Epithelial cell of proximal tubule (primary cell): ENCODE data around the gene OXLD1. TPM values are rescaled to one million over a fixed set of nuclear protein-coding genes. Genes with fewer than 3 reads are reported as not detected.
"Not testable (repeated sequence)": the region's sequence is repeated elsewhere in the genome, so short reads cannot be mapped to it uniquely, and the experiment has no call there.

Experiments
- DNase-seq: peaks from one replicate; pipeline ENCODE4 v3.0.0-alpha.2; 2011; ENCODE audit warnings: low read depth
- H3K4me3 ChIP-seq: 2 replicates; pipeline ENCODE4 v1.5.1; 2011; ENCODE audit warnings: low read depth, mild to moderate bottlenecking, low read length
- total RNA-seq: library from RNA; depleted of rRNA; stranded (reverse); fragments of >200 nt; gene quantifications from 2 replicates; pipeline ENCODE4 v1.2.3, GENCODE V29; 2015
- TF ChIP-seq, protein P1 (sequence below): conservative IDR thresholded peaks from 2 replicates; pipeline ENCODE4 v1.5.1; 2012; ENCODE audit warnings: low read depth, mild to moderate bottlenecking, low read length

The OXLD1 gene
- total RNA-seq, 1 donor from 2014 or later = 24.4 TPM

DNA sequence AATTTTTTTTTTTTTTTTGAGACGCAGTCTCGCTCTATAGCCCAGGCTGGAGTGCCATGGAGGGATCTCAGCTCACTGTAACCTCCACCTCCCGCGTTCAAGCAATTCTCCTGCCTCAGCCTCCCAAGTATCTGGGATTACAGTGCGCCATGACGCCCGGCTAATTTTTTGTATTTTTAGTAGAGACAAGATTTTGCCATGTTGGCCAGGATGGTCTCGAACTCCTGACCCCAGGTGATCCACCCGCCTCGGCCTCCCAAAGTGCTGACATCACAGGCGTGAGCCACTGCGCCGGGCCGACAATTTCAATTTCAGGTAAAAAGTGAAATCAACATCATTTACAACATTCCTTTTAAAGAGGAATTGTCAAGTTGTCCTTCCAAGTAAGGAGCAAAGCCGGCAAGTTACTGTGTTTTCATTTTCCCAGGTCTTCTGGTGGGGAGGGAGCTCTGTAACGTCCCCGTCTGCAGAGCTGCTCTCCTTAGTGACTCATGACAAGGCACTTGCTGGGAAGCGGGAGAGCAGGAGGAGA lies 30.4 kb downstream of the OXLD1 start:
- peak overlapping the region; percentile 72 for H3K4me3 ChIP-seq
- DNase-seq = no peak
- TF ChIP-seq, protein P1, sequence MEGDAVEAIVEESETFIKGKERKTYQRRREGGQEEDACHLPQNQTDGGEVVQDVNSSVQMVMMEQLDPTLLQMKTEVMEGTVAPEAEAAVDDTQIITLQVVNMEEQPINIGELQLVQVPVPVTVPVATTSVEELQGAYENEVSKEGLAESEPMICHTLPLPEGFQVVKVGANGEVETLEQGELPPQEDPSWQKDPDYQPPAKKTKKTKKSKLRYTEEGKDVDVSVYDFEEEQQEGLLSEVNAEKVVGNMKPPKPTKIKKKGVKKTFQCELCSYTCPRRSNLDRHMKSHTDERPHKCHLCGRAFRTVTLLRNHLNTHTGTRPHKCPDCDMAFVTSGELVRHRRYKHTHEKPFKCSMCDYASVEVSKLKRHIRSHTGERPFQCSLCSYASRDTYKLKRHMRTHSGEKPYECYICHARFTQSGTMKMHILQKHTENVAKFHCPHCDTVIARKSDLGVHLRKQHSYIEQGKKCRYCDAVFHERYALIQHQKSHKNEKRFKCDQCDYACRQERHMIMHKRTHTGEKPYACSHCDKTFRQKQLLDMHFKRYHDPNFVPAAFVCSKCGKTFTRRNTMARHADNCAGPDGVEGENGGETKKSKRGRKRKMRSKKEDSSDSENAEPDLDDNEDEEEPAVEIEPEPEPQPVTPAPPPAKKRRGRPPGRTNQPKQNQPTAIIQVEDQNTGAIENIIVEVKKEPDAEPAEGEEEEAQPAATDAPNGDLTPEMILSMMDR = peak; percentile 1

DNA sequence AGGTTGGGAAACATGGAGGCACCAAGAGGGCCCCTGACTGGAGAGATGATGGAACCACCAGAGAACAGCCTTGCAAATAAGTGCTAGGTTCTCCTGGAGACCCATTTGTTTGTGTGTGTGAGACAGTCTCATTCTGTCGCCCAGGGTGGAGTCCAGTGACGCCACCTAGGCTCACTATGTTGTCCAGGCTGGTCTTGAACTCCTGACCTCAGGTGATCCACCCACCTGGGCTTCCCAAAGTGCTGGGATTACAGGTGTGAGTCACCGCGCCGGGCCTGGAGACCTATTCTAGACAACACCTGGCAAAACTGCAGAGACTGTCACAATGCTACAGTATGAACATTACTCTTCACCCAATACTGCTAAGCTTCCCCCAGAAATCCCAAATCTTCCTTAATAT lies 31.0 kb downstream of the OXLD1 start:
- DNase-seq = no peak
- TF ChIP-seq, protein P1 = no peak
- H3K4me3 ChIP-seq = peak overlapping the region; percentile 72

DNA sequence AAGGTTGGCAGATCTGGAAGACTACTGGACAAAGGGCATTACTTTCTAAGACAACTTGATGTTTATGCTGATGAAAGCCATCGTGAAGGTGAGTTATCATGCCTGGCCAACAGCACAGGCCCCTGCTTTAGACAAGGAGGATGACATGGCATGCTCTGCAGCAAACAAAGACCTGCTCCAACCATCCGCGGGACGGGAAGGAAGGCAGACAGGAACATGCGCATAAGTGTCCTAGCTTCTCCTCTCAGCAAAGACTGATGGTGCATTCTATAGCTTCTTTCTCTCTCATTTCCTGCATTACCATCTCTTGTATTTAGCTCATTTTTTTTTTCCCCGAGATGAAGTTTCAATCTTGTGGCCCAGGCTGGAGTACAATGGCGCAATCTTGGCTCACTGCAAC lies 34.9 kb downstream of the OXLD1 start:
- no peak overlapping the region for H3K4me3 ChIP-seq
- TF ChIP-seq, protein P1 = no peak
- no peak for DNase-seq

DNA sequence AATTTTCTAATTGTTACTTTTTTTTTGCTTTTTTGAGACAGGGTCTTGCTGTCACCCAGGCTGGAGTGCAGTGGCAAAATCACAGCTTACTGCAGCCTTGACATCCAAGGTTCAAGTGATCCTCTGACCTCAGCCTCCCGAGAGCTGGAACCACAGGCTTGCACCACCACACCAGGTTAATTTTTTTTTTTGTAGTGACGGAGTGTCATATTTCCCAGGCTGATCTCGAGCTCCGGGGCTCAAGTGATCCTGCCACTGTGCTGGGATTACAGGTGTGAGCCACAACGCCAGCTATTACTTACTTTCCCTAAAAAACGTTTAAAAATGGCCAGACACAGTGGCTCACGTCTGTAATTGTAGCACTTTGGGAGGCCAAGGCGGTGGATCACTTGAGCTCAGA lies 36.1 kb downstream of the OXLD1 start:
- TF ChIP-seq, protein P1 = no peak
- no peak overlapping the region for H3K4me3 ChIP-seq
- no peak for DNase-seq

DNA sequence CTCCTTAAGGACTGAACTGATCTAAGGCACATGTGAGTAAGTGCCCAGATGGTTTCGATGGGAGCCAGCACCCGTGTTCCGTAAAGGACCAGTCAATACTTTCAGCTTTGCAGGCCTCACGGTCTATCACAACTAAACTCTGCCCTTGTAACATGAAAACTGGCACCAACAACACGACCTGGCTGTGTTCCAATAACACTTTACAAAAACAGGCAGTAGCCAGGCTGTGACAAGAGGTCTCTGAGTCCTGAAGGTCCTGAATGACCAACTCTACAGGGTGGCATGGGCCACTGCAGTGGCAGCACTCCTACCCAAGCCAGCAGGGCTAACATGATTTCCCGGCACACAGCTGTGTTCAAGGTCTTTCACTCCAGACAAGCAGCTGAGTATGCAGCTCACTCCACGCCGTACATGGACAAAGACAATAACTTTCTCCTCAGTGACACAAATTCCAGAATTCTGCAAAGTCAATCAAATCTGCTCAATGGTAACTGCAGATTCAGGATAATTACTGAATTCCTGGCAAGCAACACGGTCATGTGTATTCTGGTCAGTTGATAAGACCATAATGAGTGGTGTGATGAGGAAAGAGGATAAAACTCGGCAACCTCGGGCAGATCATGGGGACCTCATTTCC lies 44.8 kb downstream of the OXLD1 start:
- no peak for DNase-seq

DNA sequence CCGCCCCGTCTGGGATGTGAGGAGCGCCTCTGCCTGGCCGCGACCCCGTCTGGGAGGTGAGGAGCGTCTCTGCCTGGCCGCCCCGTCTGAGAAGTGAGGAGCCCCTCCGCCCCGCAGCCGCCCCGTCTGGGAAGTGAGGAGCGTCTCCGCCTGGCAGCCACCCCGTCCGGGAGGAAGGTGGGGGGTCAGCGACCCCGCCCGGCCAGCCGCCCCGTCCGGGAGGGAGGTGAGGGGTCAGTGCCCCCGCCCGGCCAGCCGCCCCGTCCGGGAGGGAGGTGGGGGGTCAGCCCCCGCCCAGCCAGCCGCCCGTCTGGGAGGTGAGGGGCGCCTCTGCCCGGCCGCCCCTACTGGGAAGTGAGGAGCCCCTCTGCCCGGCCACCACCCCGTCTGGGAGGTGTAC lies 48.1 kb downstream of the OXLD1 start:
- H3K4me3 ChIP-seq, DNase-seq: not testable (repeated sequence)

More for the DNA sequence above, 44.8 kb downstream of the OXLD1 start:
- TF ChIP-seq, protein P1 = no peak
- no peak overlapping the region for H3K4me3 ChIP-seq

DNA sequence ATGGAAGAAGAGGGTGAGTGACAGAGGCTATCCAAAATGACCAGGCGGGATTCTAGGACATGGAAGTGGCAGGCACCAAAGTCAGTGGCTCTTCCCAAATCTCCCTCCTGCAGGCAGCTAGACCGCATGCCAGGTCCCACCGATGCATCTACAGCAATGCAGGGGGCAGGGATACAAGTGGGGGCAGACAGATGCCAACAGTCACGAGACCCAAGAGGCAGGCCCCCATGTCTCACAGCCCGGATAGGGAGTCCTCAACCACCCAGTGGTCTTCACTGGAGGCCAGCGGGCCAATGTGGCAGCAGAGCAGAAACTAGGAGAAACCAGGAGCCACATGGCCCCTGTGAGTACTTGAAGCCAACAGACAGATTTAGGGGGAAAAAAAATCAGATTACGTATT lies 49.5 kb downstream of the OXLD1 start:
- no peak overlapping the region for H3K4me3 ChIP-seq
- TF ChIP-seq, protein P1 = no peak
- DNase-seq = no peak
